NB4 (cell line): Measurements from ENCODE around the gene CNTNAP2.

Experiments used
- CTCF ChIP-seq: IDR thresholded peaks from one replicate; pipeline ENCODE4 v1.5.1; 2012; ENCODE audit warnings: low read depth, low read length
- POLR2A ChIP-seq: IDR thresholded peaks from 2 replicates; pipeline ENCODE4 v1.6.1; 2011; ENCODE audit warnings: mild to moderate bottlenecking; ENCODE audit not compliant: insufficient read length; ENCODE audit errors: extremely low read depth

GRCh38 chr7:148146346-148146745, 2029.7 kb downstream of the CNTNAP2 start:
- TF ChIP-seq CTCF (no peak), POLR2A (no peak)
